Adipose tissue (tissue), 3 donors: ENCODE data around the gene PAF1. TPM values are rescaled to one million over a fixed set of nuclear protein-coding genes. Genes with fewer than 3 reads are reported as not detected.
A peak's percentile ranks its signal among the peaks of the same experiment; 100 is the strongest.

ENCODE experiments used
- H3K27ac ChIP-seq: one replicate; pipeline ENCODE4 v1.5.1; 2013; ENCODE audit warnings: low read depth, low read length
- WGBS, 3 donors: extraction: QIAGEN DNeasy Blood & Tissue Kit; methylation state at CpG; one replicate each; pipeline ENCODE4 v1.1.7; 2013; 5-methylcytosine and 5-hydroxymethylcytosine counted together
- polyA plus RNA-seq, 3 donors: library from polyadenylated mRNA; stranded (reverse); fragments of 200-250 nt; gene quantifications; one replicate each; pipeline ENCODE4 v1.2.3, GENCODE V29; 2013
- donor health status: healthy with polysubstance abuse.
- donor health status: Bipolar disorder and iron deficiency.
- donor health status: healthy.

Gene PAF1
- 10 to 100 TPM; 21.4 to 36.2 (median 34.2) TPM for polyA plus RNA-seq

DNA sequence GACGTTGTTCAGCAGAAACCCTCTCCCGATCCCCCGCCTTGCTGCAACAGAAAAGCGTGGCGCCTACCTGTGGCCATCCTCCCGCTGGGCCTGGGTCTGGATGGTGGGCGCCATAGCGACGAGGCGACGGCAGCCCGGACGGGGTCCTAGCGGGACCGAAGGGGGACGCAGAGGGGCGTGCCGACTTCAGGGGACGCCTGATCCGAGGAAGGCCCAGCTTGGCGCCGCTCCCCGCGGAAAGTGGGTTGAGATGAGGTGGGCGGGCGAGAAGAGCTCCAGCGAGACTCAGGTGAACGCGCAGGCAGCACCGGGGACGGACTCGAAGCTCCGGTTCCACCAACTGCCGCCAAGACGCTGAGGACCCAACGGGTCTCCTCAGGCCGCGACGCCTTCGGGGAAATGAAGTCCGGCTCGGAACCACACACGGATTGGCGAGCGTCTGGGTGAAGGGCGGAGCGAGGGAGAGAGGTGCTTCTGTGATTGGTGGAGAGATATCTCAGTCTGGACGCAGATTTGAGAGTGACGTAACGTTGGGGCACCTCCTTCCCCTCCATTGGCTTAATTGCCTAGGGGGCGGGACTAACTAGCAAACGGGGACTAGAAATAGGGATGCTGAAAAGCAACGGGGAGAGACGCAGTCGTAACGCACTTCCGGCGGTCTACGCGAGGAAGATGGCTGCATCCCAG, at the start of gene PAF1, which contains the start of gene MED29:
Gene PAF1, minus strand, starts transcription at position 356 of the 687 bp plus-strand sequence. Its CDS starts 242 bp downstream, at position 114.
Gene MED29, plus strand, starts transcription at position 628 of the 687 bp plus-strand sequence. Its CDS starts 45 bp downstream, at position 673.
- WGBS, 3 donors: 0 to 1% (median 0%) methylated on average over 57 to 60 of the region's 60 CpGs

GRCh38 chr19:39438270-39438934, 47.5 kb upstream of the PAF1 start:
- no peak overlapping the region for H3K27ac ChIP-seq
- 76 to 86% (median 86%) methylated on average over 9 of the region's 9 CpGs for WGBS, 3 donors

More for the DNA sequence above, at the start of gene PAF1, which contains the start of gene MED29:
- peak within 1 kb of the TSS; percentile 94 for H3K27ac ChIP-seq

DNA sequence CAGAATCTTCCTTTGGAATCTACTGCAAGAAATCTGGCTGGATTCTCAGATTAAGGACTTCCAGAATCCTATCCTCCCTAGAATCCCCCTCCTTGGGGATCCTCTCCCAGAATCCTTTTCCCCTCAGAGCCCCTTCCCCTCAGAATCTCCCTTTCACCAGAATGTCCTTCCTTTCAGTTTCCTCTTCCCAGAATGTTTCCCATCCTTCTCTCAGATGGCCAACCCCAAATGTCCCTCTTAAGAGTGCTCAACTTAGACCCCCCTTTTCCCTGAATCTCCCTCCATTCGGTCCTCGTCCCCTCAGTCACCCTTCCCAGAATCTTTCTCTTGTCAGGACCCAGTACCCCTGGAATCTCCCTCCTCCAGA, 45.4 kb upstream of the PAF1 start:
- 0 to 4% (median 3%) methylated on average over 2 of the region's 2 CpGs for WGBS, 3 donors

DNA sequence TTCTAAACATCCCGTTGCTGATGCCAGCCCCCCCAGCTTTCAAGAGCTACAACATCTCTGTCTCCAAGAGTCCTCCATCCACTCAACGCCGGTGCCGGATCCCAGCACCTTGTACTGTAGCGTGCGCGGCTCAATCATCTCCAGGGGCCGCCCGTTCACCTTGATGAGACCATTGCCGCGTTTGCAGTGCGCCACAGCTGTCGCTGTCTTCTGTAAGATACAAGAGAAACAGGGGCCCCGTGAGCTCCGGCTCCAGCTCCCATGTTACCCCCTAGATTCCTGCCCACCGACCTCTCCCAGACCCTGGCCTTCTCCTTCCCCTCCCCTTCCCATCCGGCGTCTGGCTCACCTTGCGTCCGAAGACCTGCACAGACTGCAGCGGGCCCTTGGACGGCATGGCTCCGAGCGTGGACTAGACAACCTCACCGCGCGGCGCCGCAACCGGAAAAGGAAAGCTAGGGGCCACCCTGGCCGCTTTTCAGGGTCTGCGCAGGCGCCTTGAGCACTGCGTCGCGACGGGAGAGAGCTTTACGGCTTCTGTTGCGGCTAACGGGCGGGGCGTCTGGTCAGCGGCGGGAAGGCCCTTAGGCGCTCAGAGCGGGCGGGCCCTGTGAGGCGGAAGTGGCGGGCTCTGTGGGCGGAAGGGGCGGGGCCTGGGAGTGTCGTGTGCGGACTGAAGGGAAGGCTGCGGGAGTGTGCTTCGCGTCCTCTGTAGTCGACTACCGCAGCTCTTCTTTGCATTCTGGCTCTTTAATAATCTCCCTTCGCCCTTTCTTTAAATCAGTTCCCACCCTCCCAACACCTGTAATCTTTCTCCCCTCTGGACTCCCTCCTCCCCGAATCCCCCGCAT, 44.8 kb upstream of the PAF1 start, which contains the start of gene RPS16:
Gene RPS16, minus strand, starts transcription at position 451 of the 851 bp plus-strand sequence. Its CDS starts 54 bp downstream, at position 397.
- 0 to 1% (median 0%) methylated on average over 56 to 61 of the region's 61 CpGs for WGBS, 3 donors
- peak within 1 kb of the TSS; percentile 69 for H3K27ac ChIP-seq

More for the DNA sequence above, 45.4 kb upstream of the PAF1 start:
- no peak overlapping the region for H3K27ac ChIP-seq

DNA sequence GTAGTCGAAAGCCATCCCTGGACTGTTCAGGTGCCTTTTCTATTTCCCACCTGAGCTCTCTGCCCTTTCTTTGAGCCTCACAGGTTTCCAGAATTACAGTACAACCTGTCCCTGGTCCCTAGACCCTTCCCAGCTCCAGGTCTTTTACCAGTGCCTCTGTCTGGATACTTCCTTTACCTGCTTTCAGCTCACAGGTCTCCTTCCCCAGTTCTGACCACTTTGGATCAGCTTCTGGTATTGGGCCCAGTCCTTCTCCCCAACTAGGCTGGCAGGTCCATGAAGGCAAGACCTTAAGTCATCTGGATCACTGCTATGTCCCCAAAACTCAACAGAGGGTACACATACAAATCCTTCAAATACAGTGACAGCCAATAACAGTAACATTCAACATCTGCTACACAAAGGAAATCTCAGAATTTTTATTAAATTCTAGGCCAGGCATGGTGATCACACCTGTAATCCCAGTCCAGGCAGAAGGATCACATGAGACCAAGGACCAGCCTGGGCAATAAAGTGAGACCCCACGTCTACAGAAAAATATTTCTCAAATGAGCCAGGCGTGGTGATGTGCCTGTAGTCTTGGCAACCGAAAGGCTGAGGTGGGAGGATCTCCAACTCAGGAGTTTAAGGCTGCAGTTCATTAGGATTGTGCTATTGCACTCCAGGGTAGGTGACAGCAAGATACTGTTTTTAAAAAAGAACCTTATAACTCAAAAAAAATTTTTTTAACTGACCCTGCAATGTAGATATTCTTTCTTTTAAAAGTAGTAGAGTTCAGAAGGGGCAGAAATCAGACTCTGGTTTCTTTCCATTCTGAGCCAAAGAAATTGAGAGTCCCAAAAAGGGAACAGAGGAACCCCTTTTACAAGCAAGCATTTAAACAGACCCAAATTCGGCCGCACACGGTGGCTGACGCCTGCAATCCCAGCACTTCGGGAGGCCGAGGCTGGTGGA, 43.5 kb upstream of the PAF1 start:
- H3K27ac ChIP-seq: no peak overlapping the region
- WGBS, 3 donors: 48 to 58% (median 49%) methylated on average over 10 of the region's 10 CpGs

DNA sequence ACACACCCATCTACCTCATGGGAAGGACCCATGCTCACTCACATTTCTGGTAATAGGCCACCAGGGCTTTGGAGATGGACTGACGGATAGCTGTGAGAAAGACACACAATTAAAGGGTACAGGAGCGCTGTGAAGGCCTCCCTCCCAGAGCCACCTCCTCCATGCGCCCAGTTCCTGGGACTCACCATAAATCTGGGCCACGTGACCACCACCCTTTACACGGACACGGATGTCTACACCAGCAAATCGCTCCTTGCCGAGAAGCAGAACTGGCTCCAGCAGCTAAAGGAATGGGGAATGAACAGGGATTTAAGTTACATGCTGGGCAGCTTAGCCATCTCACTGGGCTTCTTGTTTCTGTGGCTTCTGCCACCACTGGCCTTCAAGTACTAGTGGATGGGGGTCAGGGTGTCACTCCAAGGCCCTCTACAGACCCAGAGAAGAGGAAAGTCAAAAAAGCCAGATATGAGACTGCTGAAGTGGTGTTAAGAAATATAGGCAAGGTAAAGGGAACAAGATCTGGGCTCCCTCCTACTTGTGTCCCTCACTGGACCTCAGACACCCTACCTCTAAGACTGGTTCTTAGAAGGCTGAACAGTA, 42.7 kb upstream of the PAF1 start:
- H3K27ac ChIP-seq: no peak overlapping the region
- WGBS, 3 donors: 94 to 96% (median 95%) methylated on average over 8 of the region's 8 CpGs

- no peak overlapping the region for H3K27ac ChIP-seq
- WGBS, 3 donors: 86 to 97% (median 96%) methylated on average over 8 of the region's 8 CpGs
These were observed 41.7 kb upstream of the PAF1 start for GRCh38 chr19:39432677-39433025.

DNA sequence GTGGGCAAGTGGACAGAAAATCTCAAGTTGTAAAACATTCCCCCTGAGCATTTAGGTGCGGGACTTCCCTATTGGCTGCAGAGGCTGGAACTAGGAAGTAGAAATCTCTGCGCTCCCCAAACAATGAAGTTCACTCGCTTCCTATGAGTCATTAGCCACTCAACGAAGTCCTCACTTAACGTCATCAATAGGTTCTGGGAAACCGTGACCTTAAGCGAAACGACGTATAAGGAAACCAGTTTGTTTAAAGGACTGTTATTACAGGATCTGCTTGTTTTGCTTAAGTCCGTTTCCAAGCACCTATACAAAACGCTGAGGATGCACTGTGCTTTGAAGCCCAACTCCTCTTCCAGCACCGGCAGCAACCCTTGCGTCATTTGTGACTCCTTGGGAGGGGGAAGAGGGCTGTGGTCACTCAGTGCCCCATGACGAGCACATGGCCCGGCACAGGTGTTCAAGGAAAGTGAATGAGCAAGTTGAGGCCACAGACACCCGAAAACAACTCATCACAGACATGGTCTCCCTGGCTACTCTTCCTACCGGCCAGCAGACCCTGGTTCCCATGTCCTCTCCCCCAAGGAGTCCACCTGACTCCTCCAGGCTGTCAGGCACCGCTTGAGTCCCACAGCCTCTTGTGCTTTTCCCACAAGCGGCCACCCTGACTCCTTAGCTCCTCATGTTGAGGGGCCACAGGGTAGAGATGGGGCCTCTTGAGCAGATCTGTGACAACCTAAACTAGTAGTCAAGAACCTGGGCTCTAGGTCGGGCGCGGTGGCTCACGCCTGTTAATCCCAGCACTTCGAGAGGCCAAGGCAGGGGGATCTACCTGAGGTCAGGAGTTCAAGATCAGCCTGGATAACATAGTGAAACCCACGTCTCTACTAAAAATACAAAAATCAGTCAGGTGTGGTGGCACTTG, 40.0 kb upstream of the PAF1 start:
- WGBS, 3 donors: 52 to 68% (median 55%) methylated on average over 25 of the region's 25 CpGs
- H3K27ac ChIP-seq: no peak overlapping the region

- WGBS, 3 donors: 25 to 32% (median 29%) methylated on average over 23 of the region's 23 CpGs
- H3K27ac ChIP-seq: no peak overlapping the region
These were observed 37.6 kb upstream of the PAF1 start for GRCh38 chr19:39428283-39429112.

DNA sequence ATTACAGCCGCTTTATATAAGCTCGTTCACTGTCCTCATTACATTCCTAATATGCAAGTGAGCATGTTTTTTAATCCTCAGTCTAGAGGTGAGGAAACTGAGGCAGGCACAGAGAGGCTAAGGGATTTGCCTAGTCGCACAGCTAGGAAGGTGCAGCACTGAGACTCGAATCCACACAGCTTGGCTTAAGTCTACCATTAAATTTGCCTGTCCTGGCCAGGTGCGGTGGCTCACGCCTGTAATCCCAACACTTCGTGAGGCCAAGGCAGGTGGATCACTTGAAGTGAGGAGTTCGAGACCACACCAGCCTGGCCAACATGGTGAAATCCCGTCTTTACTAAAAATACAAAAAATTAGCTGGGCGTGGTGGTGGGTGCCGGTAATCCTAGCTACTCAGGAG, 36.8 kb upstream of the PAF1 start:
- H3K27ac ChIP-seq: no peak overlapping the region
- 88 to 93% (median 90%) methylated on average over 11 of the region's 11 CpGs for WGBS, 3 donors

DNA sequence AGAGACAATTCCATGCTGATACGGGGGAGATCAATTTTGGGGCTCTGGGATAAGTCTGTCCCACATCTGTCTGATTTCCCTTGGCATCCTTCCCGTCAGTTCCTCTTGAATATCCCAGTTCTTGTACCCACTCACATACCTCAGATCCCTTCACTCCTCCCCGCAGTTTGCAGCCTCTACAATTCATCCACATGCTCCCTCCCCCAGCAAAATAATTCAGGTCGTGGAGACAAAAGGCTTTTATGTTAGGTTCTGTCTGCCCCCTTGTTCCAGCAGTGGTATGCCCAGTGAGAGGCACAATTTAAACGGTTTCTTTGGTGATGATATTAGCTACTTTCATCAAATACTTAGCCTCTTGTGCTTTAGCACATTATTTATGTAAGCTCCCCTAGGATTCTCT, 35.3 kb upstream of the PAF1 start:
- WGBS, 3 donors: 53 to 74% (median 70%) methylated on average over 5 of the region's 5 CpGs
- no peak overlapping the region for H3K27ac ChIP-seq

DNA sequence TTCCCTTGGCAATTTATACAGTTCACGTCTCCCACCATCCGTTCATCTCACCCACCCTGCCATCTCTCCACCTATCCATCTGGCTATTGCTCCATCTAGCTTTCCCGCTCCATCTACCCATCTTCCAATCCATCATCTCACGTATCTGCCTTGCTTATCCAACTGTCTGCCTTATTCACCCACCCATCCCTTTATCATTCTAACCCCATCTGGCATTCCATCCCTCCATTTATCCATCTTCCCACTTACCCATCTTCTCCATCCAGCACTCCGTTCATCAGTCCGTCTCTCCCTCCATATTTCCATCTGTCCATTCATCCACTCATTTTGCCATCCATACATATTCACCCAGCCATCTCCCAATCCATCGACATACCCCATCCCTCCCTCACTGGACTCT, 34.8 kb upstream of the PAF1 start:
- H3K27ac ChIP-seq: no peak overlapping the region
- WGBS, 3 donors: 84 to 92% (median 90%) methylated on average over 7 of the region's 7 CpGs

- H3K27ac ChIP-seq: no peak overlapping the region
- WGBS, 3 donors: 82 to 88% (median 85%) methylated on average over 15 to 16 of the region's 16 CpGs
These were observed 34.0 kb upstream of the PAF1 start for GRCh38 chr19:39424934-39425333.

- H3K27ac ChIP-seq: no peak overlapping the region
- WGBS, 3 donors: 84 to 93% (median 92%) methylated on average over 35 of the region's 35 CpGs
These were observed 32.6 kb upstream of the PAF1 start for GRCh38 chr19:39423258-39424086.

DNA sequence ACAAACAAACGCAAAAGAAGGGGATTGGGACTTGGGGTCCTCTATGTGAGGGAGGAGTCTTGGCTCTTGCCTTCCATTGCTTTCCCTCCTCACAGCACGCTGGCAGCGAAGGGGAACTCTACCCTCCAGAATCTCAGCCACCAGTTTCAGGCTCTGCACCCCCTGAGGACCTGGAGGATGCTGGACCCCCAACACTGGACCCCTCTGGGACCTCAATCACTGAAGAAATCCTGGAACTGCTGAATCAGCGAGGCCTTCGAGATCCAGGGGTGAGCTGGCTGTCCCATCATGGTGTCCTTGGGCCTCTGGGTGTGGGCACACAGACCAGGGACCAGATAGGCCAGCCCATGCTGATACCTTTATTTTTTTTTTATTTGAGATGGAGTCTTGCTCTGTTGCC, 31.1 kb upstream of the PAF1 start:
- no peak overlapping the region for H3K27ac ChIP-seq
- WGBS, 3 donors: 94 to 97% (median 95%) methylated on average over 5 of the region's 5 CpGs
